ENCODE results near the gene STUB1. TPM values are rescaled to one million over a fixed set of nuclear protein-coding genes. Genes with fewer than 3 reads are reported as not detected.

Gene STUB1
- total RNA-seq, 1 experiment from 2014 or later = 102 TPM

GRCh38 chr16:714558-715476 lies 34.6 kb downstream of the STUB1 start, which contains the start of gene METRN:
TSS of gene METRN (plus strand) at chr16:715118. CDS start at chr16:715290, 172 bp downstream.
- Histone ChIP-seq H3K27me3 (ENCODE audit: insufficient read depth, low read length) (no peaks in the 10 kb centered on the region; the same call in 1 of the 2 replicates), H3K9ac (ENCODE audit: extremely low read depth, insufficient read length, low read length) (no peak within 1 kb of the TSS)

More at GRCh38 chr16:714558-715476, 34.6 kb downstream of the STUB1 start, which contains the start of gene METRN:
- Histone ChIP-seq H3T11ph (ENCODE audit: low read length) (no peak within 1 kb of the TSS), H4K5ac (ENCODE audit: insufficient read length, low read depth, low read length) (no peak within 1 kb of the TSS), H3K9me3 (ENCODE audit: control insufficient read depth, low read depth, low read length) (no peaks in the 10 kb centered on the region), H3K4me1 (ENCODE audit: insufficient read depth, low read length) (no peaks in the 10 kb centered on the region), H2BK20ac (ENCODE audit: low read depth, low read length, poor library complexity, severe bottlenecking) (no peak within 1 kb of the TSS), H2AK5ac (ENCODE audit: insufficient read length, low read length) (no peak within 1 kb of the TSS), H2BK12ac (ENCODE audit: insufficient read length, low read depth, low read length) (no peak within 1 kb of the TSS), H2BK15ac (ENCODE audit: low read depth, low read length) (0 out of 2 replicates have a peak within 1 kb of the TSS, but pooled peaks have one; percentile 7), H2AFZ (ENCODE audit: low read length) (no peak within 1 kb of the TSS), H3K79me2 (ENCODE audit: insufficient read depth, low read length) (no peaks in the 10 kb centered on the region), H3K4ac (ENCODE audit: low read depth, low read length) (no peak within 1 kb of the TSS), H3K23me2 (ENCODE audit: insufficient read length, low read depth, low read length, poor library complexity, severe bottlenecking) (peaks cover 8% of the 10 kb centered on the region), H3K18ac (ENCODE audit: insufficient read length, low read depth, low read length) (no peak within 1 kb of the TSS), H3K23ac (ENCODE audit: insufficient read length, low read depth, low read length) (no peak within 1 kb of the TSS), H2BK5ac (ENCODE audit: insufficient read length, low read length) (no peak within 1 kb of the TSS), H3K79me1 (ENCODE audit: insufficient read depth, low read depth, low read length, poor library complexity, severe bottlenecking) (no peaks in the 10 kb centered on the region), H4K8ac (replicated peaks; ENCODE audit: insufficient read length, low read depth, low read length) (no peak within 1 kb of the TSS), H3K14ac (ENCODE audit: insufficient read depth, low read length) (no peak within 1 kb of the TSS; the same call in 1 of the 2 replicates), H3K27ac (ENCODE audit: insufficient read length, low read depth, low read length) (no peak within 1 kb of the TSS), H2BK120ac (ENCODE audit: low read depth, low read length, poor library complexity, severe bottlenecking) (no peak within 1 kb of the TSS), H4K91ac (ENCODE audit: insufficient read length, low read depth, low read length) (no peak within 1 kb of the TSS), H3K4me2 (ENCODE audit: insufficient read depth, insufficient read length, low read length) (peak within 1 kb of the TSS; percentile 30), H4K20me1 (ENCODE audit: control insufficient read depth, insufficient read depth, insufficient read length) (no peaks in the 10 kb centered on the region), H3K56ac (ENCODE audit: insufficient read length, low read depth, low read length) (no peak within 1 kb of the TSS)
- H3K27me3 Mint-ChIP-seq (ENCODE audit: low read depth) = peaks cover 62% of the 10 kb centered on the region
- H3K36me3 Mint-ChIP-seq (ENCODE audit: insufficient read depth in 1 of 3, low read depth in 3 of 3) = no peaks in the 10 kb centered on the region
- no CpG with 5 or more reads among the region's 108 CpGs for WGBS (ENCODE audit: extremely low coverage, insufficient read length, low lambda C conversion rate)
- H3K27ac Mint-ChIP-seq = no peak within 1 kb of the TSS
- DNase-seq = peak; percentile 86
- peaks cover 13 to 27% of the 10 kb centered on the region in 2 experiments for H3K4me1 Mint-ChIP-seq
- peak within 1 kb of the TSS; percentile 55 to 78 for H3K4me3 Mint-ChIP-seq
- no peaks in the 10 kb centered on the region; a peak in 2 of 5 replicates for H3K9me3 Mint-ChIP-seq
- TF ChIP-seq CTCF (conservative IDR thresholded peaks at IDR 0.05) = no peak

All from H9 (cell line).